AG08396 (cell line): ENCODE measurements around the gene PRKG1.
"Not testable (repeated sequence)": the region's sequence is repeated elsewhere in the genome, so short reads cannot be mapped to it uniquely, and the experiment has no call there.

Source experiments
- DNase-seq: peaks from one replicate; pipeline ENCODE4 v3.0.0; 2012; ENCODE audit warnings: low spot score, mixed read lengths

PRKG1 gene

DNA sequence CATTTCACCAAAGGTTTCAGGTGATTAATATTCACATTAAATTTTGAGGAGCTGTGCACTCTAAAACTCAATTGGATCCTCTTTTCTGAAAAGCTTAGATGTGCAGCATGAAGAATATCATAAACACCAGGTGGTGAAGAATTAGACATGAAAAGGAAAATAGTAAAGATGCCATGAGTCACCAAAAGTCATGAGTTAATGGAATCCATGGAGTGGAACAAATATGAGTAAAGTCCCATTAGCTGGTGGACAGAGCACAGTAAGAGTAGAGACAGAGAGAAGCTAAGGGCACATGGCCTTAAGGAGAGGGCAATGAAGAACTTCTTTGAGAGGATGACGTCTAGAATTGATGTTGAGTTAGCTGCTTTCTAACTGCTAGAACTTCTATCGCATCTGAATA is 353.5 kb downstream of the PRKG1 start:
- DNase-seq = no peak

DNA sequence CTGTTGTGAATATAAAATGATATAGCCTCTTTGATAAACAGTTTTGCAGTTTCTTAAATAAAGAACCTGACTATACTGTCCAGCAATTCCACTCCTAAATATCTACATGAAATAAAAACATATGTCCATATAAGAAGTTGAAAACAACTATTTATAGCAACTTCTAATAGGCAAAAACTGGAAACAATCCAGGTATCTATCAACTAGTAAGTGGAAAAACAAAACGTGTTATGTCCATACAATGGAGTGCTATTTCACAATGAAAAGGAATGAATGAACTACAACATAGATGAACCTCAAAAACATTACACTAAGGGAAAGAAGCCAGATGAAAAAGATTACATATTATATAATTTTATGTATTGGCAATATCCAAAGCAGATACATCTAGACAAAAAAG is 356.2 kb downstream of the PRKG1 start:
- DNase-seq = no peak

DNA sequence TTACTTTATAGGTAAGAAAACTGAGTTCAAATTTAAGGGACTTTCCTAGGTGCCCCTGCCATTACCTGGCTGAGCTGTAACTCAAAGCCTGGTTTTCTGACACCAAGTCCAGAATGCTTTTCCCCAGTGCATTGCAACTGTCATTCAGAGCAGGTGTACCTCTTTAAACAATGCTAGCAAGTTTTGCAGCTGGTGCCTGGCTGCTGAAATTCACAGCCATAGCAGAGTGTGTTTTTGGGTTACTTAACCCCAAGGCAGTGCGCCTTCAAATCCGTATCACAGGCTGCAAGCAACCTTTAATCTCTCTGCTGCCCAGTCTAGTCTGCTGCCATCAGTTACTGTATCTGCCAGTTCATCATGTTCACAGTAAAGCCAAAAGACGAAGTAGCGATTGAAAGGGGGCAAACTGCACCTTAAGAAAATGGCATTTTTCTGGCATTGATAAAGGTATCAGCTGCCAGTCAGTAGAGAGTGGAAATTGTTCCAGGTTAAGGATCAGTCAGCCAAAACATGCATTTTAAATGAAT is 359.7 kb downstream of the PRKG1 start:
- no peak for DNase-seq

DNA sequence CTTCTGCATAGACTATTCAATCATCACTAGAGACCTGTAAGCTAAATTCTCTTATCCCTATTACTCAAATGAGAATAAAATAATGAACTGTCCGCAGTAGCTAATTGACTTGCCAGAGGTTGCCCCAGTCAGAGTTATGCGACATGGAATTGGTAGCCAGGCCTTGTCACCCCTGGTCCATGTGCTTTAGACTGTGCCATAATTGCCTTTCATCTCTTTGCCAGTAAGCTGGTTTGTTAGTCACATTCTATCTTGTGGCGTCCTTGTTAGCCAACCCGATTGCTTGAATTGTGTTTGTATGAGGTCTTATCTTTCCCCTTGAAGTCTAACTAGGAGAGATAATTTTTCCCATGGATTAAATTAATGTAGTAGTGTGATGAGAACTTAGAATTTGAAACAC is 362.5 kb downstream of the PRKG1 start:
- no peak for DNase-seq

DNA sequence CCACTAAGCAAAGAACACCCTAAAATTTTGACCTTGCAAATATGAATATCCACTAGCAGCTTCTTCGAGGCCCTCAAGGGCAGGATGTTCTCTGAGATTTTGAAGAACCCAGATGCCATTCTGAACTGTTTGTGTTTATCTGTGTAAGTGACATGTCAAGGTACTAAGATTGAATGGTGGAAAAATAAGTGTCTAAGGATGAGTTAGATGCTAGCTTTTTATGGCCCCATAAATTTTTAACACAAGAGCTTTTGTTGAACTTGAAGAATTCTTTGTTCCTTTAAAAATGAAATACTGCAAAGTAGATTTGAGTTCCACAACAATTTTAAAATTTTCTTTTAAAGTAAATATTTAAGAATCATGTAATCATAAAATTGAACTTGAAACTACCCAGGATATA is 365.4 kb downstream of the PRKG1 start:
- no peak for DNase-seq

DNA sequence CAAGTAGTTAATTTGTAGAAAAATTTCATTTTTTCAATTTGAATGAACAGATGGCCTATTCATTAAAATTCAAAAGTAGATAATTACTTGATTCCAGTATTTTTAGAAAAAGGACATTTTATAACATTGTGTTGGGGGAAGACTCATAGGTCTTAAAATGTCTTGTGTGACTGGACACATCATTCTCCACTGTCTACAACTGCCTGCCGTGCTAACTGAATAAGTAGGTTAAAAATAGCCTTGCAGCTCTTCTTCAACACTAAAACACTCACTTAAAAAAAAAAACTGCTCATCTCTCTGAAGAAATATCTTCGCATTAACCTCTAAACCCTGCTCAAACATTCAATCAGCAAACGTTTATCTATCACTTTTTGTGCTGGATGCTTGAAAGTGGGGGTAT is 371.3 kb downstream of the PRKG1 start:
- no peak for DNase-seq

DNA sequence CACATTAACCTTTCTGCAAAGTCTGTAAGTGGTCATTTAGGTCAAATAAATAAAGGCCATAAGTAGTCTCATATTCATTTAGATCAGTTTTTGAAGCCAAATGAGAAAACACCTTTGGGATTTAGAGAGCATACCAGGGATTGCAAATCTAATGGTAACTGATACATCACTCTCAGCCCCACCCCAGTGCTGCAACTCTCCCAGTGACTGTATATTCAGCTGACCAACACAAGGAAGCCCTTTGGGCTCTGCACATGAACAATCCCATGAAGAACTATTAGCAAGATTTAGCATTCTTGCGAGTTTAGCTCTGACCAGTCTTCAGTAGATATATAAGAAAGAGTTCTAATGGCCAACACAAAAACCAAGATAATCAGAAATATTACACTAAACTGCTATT is 372.8 kb downstream of the PRKG1 start:
- no peak for DNase-seq

DNA sequence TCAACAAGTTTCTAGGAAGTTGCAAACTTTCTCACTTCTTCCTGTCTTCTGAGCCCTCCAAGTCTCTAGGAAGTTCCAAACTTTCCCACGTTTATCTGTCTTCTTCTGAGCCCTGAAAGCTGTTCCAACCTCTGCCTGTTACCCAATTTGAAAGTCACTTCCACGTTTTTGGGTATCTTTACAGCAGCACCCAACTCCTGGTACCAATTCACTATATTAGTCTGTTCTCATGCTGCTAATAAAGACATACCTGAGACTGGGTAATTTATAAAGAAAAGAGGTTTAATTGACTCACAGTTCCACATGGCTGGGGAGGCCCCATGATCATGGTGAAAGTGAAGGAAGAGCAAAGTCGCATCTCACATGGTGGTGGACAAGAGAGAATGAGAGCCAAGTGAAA is 381.5 kb downstream of the PRKG1 start:
- DNase-seq = not testable (repeated sequence)

DNA sequence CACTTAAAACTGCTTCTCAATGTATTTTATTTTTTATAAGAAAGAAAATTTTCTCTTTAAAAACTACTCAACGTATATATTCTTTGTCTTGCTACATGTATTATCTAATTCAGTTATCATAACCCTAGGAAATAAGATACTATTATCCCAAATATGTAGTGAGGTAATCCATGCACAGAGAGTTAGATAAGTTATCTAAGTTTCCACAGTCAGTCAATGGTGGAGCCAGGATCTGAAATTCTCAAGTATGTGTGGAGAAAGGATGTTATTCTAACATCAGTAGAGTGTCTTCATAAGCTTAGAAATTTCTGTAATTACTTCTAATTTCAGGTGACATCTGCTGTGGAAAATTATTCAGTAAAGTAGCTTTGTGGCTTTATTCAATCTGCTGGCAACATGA is 385.2 kb downstream of the PRKG1 start:
- no peak for DNase-seq

DNA sequence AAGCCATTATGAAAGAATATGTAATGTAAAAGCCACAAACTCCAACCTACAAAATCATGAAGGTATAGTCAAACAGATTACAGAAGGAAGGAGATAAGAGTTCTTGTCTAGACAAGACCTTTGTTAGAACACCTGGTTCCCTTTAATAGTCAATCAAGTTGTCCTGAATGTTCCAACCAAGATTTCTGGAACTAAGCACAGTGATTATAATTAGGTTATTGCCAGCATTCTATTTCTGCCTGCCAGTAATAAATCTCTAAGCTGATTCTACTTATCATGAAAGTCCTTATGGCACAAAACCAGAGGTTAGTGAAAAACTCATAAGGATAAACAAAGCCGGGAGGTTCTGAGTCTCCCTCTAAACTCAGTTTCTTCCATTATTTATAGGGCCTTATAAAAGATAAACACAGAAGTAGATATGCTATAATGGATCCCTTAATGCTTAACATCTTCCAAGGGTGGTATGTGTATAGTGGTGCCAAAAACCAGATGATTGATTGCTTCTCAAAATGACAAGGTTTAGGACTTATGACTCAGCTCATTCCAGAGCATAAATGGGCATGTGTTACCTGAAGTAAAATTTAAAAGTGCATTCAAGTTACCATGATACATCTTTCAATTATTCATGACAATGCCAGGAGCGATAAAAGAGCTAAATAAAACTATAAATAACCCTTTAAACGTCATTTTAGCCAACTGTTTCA is 387.9 kb downstream of the PRKG1 start:
- no peak for DNase-seq

DNA sequence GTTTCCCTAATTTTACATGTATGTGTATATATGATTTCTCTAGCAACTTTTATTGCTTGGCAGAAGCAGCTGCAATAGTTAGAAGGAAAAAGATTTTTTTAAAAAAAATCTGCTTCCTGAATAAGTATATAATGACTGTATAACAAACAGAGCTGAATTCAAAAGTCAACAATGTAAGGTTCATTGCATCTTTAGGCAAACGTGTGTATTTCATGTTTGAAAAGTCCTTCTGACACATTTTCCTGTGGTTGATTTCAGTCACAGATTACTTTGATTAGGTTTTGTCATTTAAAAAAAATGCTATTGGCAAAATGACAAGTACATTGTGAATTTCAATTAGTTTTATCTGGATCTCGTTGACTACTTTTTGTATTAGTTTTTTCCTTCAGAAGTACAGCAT is 394.1 kb downstream of the PRKG1 start:
- DNase-seq = no peak

DNA sequence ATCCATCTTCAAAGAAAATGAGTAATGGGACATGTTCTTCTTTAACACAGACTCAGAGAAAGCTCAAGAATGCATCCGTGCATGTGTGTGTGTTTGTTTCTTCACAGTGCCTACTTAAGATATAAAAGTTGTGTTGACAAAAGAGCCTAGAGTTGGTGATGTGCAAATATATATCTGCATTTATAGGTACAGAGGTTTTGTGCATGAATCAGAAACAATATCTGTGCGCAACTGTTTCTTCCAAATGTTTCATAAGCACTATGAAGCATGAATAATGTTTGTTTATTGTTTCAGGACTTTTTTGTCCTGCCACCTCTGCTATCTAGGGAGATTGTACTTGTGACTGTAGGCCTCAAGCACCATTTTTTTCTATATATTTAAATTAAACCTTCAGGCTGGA is 395.4 kb downstream of the PRKG1 start:
- no peak for DNase-seq

DNA sequence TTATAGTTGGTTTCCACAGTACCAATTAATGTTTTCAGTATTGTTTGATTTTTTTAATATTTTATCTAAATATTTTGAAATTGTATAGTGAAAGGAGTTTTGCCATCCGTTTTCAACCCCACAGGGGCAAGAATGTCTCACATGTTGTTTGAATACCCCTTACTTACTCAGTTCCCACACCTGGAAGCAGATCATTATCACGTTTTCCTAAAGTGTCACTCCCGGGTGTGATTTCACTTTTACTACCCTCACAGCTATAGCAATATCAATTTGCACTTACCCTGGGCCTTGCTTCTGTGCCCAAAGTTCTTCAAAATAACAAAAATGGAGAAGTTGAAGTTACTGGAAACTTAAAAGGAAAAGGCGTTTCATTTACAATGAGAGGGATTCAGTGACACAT is 397.0 kb downstream of the PRKG1 start:
- no peak for DNase-seq

DNA sequence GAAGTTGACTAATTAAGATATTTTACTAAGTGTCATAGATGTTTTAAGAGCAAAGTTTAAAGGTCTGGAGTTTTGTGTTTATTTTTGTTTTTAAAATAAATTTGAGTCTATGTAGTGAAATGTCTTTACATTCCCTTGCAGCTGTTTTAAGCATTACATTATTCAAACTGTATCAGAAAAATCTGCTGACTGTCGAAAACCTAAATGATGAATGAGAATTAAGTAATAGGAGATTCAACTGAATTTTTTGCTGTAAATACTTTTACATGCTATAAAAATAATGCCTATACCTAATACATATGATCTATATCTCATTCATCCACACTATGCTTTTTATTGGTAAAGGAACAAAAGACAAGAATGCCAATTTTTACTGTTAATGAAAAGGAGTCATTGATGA is 397.9 kb downstream of the PRKG1 start:
- no peak for DNase-seq

DNA sequence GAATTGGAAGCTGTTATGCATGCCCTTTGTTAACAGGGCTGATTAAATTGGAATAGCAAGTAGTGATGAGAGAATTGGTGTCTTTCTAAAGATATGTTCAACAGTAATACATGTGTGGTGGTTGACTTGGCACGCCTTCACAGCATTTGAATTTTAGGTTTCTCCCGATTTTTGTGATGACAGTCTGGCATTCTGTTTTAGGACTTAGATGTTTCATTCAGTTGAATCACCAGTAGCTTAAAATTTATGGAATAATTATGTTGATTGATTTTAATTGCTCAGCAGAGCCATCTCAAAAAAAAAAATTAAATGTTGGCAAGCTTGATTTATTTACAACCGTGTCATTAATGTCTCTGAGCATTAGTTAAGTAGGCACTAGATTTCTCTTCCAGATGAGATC is 405.4 kb downstream of the PRKG1 start:
- no peak for DNase-seq

DNA sequence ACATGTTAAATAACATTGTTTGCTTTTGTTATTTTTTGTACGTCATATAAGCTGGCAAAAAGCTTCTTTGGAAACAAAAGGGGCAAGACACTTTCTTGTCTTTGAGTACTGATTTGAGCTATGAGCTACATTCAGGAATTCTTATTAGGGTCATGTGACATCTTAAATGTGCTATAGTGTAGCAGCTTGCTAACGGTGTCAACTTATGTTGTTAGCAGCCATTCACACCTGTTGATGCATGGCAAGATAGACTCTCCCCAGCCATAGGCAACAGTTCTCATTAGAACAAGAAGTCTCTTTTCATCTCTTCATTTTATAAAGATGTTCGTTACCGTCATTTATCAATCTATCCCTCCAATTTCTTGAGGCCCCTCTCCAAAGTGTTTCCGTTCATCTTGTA is 411.4 kb downstream of the PRKG1 start:
- no peak for DNase-seq

DNA sequence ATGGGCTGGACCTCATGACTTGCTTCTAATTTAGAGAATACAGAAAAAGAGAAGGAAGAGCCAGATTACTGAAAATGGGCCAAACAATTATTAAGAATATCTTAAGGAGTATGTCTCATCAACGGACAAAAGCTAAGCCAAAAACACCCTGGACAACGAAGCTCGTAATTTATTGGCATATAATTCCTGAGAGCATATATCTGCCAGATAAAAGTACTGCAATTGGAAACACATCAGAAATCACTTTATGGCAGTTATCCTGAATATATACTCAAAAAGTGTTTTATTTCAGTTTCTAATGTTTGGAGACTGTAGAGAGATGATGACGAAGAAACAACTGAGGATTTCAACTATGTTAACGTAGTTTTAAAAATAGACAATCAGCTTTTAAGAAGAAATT is 413.3 kb downstream of the PRKG1 start:
- no peak for DNase-seq

DNA sequence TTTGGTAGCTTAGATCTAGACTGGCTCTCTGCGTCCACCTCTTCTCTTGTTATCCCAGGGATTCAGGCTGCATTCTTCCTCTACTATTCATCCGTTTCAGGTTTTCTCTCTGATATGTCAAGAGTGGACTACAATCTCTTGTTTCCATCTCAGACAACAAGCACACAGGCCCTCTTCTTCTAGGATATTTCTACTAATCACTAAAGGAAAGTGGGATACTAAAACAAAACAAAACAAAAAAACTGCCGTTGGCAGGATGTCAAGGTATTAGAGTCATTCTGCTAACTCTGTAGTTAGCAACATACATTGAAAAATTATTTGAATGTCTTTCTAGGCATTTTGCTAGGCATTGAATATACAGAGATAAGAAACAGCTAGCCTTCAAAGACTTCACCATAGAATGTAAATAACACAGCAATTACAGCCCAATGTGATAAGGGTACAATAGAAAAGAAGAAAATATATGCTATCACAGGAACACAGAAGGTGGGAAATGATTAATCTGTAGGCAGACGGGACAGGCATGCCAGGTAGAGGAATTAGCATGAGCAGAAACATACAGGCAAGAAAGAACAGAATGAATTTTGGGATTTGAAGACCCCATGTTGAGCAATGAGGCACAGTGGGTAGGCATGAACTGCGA is 414.6 kb downstream of the PRKG1 start:
- DNase-seq = no peak

DNA sequence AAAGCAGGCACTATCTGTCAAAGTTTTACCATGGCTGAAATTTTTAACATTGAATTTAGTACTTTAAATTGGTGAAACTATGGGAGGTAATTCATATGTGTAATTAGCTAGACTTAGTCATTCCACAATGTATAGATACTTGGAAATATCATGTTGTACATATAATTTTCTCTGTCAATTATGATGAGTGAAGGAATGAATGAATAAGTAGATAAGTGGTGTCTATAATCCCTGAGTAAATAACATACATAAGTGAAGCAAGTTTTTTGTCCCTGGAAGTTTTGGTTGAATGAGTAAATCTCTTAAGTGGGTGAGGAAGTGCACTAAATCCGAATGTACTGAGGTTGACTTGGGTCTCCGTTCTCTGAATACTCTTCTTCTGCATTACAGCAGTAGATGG is 424.1 kb downstream of the PRKG1 start:
- no peak for DNase-seq

DNA sequence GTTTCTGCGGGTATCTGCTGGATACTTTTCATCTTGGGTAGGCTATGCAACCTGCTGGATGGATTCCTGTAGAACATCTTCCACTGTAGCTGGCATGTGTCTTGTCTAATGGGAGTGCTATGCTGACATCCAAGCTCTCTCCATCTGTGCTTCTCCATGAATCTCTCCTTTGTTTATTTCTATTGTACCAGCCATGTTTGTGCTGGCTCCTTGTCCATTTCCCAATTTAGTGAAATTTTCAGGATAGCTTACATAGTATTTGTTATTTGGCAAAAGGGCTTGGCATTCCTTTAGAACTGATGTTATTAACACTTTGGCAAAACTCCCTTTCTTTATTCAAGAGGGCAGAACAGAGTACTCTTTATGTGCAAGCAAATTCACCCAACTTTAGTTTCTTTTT is 427.1 kb downstream of the PRKG1 start:
- DNase-seq = no peak

DNA sequence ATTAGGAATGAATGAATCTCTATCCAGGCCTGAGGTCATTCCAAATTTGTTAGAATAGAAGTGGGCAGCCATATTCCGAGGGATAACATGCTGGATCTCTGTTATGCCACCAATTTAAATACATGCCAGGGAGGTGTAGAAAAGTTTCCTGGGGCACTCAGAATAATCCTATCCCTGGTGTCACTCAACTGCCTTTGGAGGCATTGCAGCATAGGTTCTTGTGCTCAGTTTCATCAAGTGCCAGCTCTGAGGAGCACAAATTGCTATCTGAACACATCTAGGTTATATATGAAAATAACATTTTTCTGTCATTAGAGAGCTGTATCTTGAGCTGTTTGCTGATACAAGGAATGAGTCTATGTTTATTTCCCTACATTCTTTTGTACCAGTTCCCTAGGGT is 427.8 kb downstream of the PRKG1 start:
- DNase-seq = no peak

DNA sequence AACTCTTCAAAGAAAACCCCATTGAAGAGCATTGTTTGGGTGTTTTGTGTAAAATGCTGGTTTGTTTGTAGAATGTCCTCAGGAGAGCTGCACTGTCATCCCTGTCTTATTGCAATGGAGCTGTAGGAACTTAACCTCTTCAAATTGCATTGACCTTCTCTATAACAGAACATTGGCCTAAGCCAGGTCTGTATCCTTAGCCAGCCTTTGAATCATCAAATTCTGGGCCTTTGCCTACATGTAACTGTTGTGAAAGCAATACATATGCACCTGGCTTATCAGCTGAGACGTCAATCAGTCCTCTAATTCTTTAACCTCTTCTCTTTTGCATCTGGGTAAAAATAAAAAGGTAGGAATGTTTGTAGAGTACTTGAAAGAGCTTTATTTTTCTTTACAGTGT is 429.1 kb downstream of the PRKG1 start:
- no peak for DNase-seq

DNA sequence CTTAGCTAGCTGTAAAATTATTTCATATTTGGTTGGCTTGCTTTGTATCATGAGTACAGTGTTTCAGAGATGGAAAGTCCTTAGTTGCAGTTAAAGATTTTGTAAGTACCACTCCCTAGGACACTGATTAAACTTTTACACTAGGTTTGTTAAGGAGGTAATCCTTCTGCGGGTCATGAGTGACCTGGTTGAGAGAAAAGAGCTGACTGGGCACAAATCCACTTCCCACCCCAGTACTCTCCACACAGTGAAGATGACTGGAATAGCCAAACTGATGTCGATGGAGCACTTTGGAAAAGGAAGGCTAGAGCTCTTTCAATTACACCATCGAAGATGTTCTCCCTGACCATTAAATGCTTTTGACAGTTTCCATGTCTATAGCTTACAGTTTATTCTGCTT is 433.2 kb downstream of the PRKG1 start:
- DNase-seq = no peak

DNA sequence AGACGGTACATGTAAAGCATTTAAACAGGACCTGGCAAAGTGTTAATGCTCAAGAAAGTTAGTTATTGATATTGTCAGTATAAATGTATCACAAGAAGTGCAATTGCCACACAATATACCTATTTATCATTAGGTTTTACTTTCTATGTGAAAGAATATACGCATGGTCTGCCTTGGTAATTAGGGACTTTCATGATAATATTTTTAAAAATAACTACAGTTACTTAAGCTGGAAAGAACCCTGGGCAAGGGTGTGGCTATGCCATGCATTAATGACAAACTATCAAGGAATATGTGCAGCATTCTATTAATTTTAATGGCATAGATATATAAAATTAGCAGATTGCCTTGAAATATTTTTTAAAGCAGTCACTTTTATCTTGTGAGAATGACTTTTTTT is 433.9 kb downstream of the PRKG1 start:
- no peak for DNase-seq
